ENCODE measurements around the gene WBP4.
"Not testable (repeated sequence)": the region's sequence is repeated elsewhere in the genome, so short reads cannot be mapped to it uniquely, and the experiment has no call there.

The WBP4 gene

GRCh38 chr13:41039746-41040145 is 21.6 kb upstream of the WBP4 start:
- no peaks in the 10 kb centered on the region for H3K27me3 ChIP-seq (replicated peaks; ENCODE audit: control insufficient read depth, insufficient read depth, low read length)
- no peak for TF ChIP-seq CTCF (IDR thresholded peaks at IDR 0.05; ENCODE audit: insufficient read depth, low read length, poor library complexity, severe bottlenecking)
- no peak overlapping the region for H3K4me3 ChIP-seq (replicated peaks; ENCODE audit: low read depth, low read length)
- DNase-seq (ENCODE audit: extremely low read depth, insufficient read length) = no peak
- no peaks in the 10 kb centered on the region for H3K36me3 ChIP-seq (ENCODE audit: control insufficient read depth, insufficient read depth, low read length)

- no peaks in the 10 kb centered on the region for H3K36me3 ChIP-seq (ENCODE audit: control insufficient read depth, insufficient read depth, low read length)
- no peak for TF ChIP-seq CTCF (IDR thresholded peaks at IDR 0.05; ENCODE audit: insufficient read depth, low read length, poor library complexity, severe bottlenecking)
- no peaks in the 10 kb centered on the region for H3K27me3 ChIP-seq (replicated peaks; ENCODE audit: control insufficient read depth, insufficient read depth, low read length)
- no peak overlapping the region for H3K4me3 ChIP-seq (replicated peaks; ENCODE audit: low read depth, low read length)
- DNase-seq (ENCODE audit: extremely low read depth, insufficient read length) = no peak
These were observed 20.6 kb upstream of the WBP4 start for GRCh38 chr13:41040584-41041334.

- not testable (repeated sequence) for DNase-seq (ENCODE audit: extremely low read depth, insufficient read length); H3K36me3 ChIP-seq (ENCODE audit: control insufficient read depth, insufficient read depth, low read length); H3K27me3 ChIP-seq (replicated peaks; ENCODE audit: control insufficient read depth, insufficient read depth, low read length); H3K4me3 ChIP-seq (replicated peaks; ENCODE audit: low read depth, low read length)
These were observed 18.9 kb upstream of the WBP4 start for GRCh38 chr13:41042419-41042818.

GRCh38 chr13:41048640-41049039 is 12.7 kb upstream of the WBP4 start:
- Histone ChIP-seq H3K4me3 (replicated peaks; ENCODE audit: low read depth, low read length) (no peak overlapping the region), H3K36me3 (ENCODE audit: control insufficient read depth, insufficient read depth, low read length) (no peaks in the 10 kb centered on the region), H3K27me3 (replicated peaks; ENCODE audit: control insufficient read depth, insufficient read depth, low read length) (no peaks in the 10 kb centered on the region)
- TF ChIP-seq CTCF (IDR thresholded peaks at IDR 0.05; ENCODE audit: insufficient read depth, low read length, poor library complexity, severe bottlenecking) = no peak
- no peak for DNase-seq (ENCODE audit: extremely low read depth, insufficient read length)

GRCh38 chr13:41049480-41050440 is 11.5 kb upstream of the WBP4 start:
- Histone ChIP-seq H3K27me3 (replicated peaks; ENCODE audit: control insufficient read depth, insufficient read depth, low read length) (no peaks in the 10 kb centered on the region), H3K4me3 (replicated peaks; ENCODE audit: low read depth, low read length) (no peak overlapping the region), H3K36me3 (ENCODE audit: control insufficient read depth, insufficient read depth, low read length) (no peaks in the 10 kb centered on the region)
- TF ChIP-seq CTCF (IDR thresholded peaks at IDR 0.05; ENCODE audit: insufficient read depth, low read length, poor library complexity, severe bottlenecking) = no peak
- no peak for DNase-seq (ENCODE audit: extremely low read depth, insufficient read length)

- no peak for DNase-seq (ENCODE audit: extremely low read depth, insufficient read length)
- H3K27me3 ChIP-seq (replicated peaks; ENCODE audit: control insufficient read depth, insufficient read depth, low read length) = no peaks in the 10 kb centered on the region
- no peak for TF ChIP-seq CTCF (IDR thresholded peaks at IDR 0.05; ENCODE audit: insufficient read depth, low read length, poor library complexity, severe bottlenecking)
- H3K4me3 ChIP-seq (replicated peaks; ENCODE audit: low read depth, low read length) = no peak overlapping the region
- H3K36me3 ChIP-seq (ENCODE audit: control insufficient read depth, insufficient read depth, low read length) = no peaks in the 10 kb centered on the region
These were observed 8.9 kb upstream of the WBP4 start for GRCh38 chr13:41052441-41052840.
